CD4-positive, alpha-beta T cell (primary cell): ENCODE results near the gene STRN3. TPM values are rescaled to one million over a fixed set of nuclear protein-coding genes. Genes with fewer than 3 reads are reported as not detected.

ENCODE experiments used
- ATAC-seq: fragments of 200-7000 bp; cut with Tn5 transposase; one replicate; pipeline ENCODE4 v1.10.0; 2022; ENCODE audit warnings: mild to moderate bottlenecking; ENCODE audit not compliant: poor library complexity
- CTCF ChIA-PET: fragments of 350-600 bp; sonication (Branson Sonifier 250); formaldehyde crosslinking; loops from one replicate; lab custom pipeline; 2021; ENCODE audit warnings: antibody characterized with exemption, inconsistent platforms; lab: Charles Lee
- POLR2A ChIA-PET: fragments of 350-600 bp; sonication (Branson Sonifier 250); formaldehyde crosslinking; loops from one replicate; lab custom pipeline; 2021; ENCODE audit warnings: antibody characterized with exemption, inconsistent platforms; lab: Charles Lee
- DNase-seq, 14 experiments: peaks; one replicate each; pipeline ENCODE4 v3.0.0-alpha.2; 2013 to 2020; ENCODE audit warnings: mixed read lengths in 2 of 14
- H3K27ac ChIP-seq, 2 donors: one replicate each; pipeline versions ENCODE4 v1.5.1 to v1.7.0; 2013; ENCODE audit warnings: low read length in 2 of 2, low read depth in 1 of 2, mild to moderate bottlenecking in 1 of 2
- H3K27me3 ChIP-seq, 2 experiments: 1 replicate in 1 of 2; 2 replicates in 1 of 2; pipeline versions ENCODE4 v1.6.1 to v1.7.0; 2013; ENCODE audit warnings: low read length in 2 of 2, control low read depth in 1 of 2, mild to moderate bottlenecking in 1 of 2, moderate library complexity in 1 of 2; ENCODE audit not compliant: insufficient read depth in 2 of 2, control insufficient read depth in 1 of 2
- H3K36me3 ChIP-seq: one replicate; pipeline ENCODE4 v1.6.1; 2013; ENCODE audit warnings: low read length, control low read depth; ENCODE audit not compliant: insufficient read depth
- H3K4me1 ChIP-seq: one replicate; pipeline ENCODE4 v1.6.1; 2013; ENCODE audit warnings: low read length, control low read depth; ENCODE audit not compliant: insufficient read depth
- H3K4me3 ChIP-seq: one replicate; pipeline ENCODE4 v1.5.1; 2013; ENCODE audit warnings: mild to moderate bottlenecking, low read length, moderate library complexity
- H3K9me3 ChIP-seq, 2 experiments: 1 replicate in 1 of 2; 2 replicates in 1 of 2; pipeline versions ENCODE4 v1.6.1 to v1.7.0; 2013; ENCODE audit warnings: low read length in 2 of 2, mild to moderate bottlenecking in 2 of 2, control low read depth in 1 of 2, moderate library complexity in 1 of 2; ENCODE audit not compliant: control insufficient read depth in 1 of 2, insufficient read depth in 1 of 2
- H3K27ac Mint-ChIP-seq: one replicate; pipeline ENCODE4 v1.8.0; 2020; ENCODE audit warnings: mixed read lengths
- H3K27me3 Mint-ChIP-seq: one replicate; pipeline ENCODE4 v1.8.0; 2021; ENCODE audit warnings: mixed read lengths
- H3K36me3 Mint-ChIP-seq: one replicate; pipeline ENCODE4 v1.8.0; 2021; ENCODE audit warnings: low read depth, mixed read lengths
- H3K4me1 Mint-ChIP-seq: one replicate; pipeline ENCODE4 v1.8.0; 2021; ENCODE audit warnings: low read depth, mixed read lengths
- H3K4me3 Mint-ChIP-seq: one replicate; pipeline ENCODE4 v1.8.0; 2020; ENCODE audit warnings: mild to moderate bottlenecking, mixed read lengths
- H3K9me3 Mint-ChIP-seq: one replicate; pipeline ENCODE4 v1.8.0; 2020; ENCODE audit warnings: mixed read lengths
- intact Hi-C, 2 experiments: fragments of 100-400 bp; cut with DNase I in 1 of 2; cut with micrococcal nuclease in 1 of 2; formaldehyde crosslinking; loops; one replicate each; pipeline versions ENCODE4 v1.15.1 to v1.9.0; 2023 to 2025; cut with DNase I, micrococcal nuclease
- total RNA-seq, 174 experiments: library from RNA in 2 of 174; stranded (reverse) in 2 of 174; gene quantifications; one replicate each; pipeline ENCODE4 v1.2.3 and lab custom pipeline; 2021 to 2026
- TF ChIP-seq, protein P1 (sequence below): fragments of 200-600 bp; IDR thresholded peaks from one replicate; pipeline ENCODE4 v1.8.0; 2022; ENCODE audit warnings: antibody characterized with exemption, mild to moderate bottlenecking

Gene STRN3
- total RNA-seq, 2 experiments from 2014 or later = 15.1 to 16.9 TPM

DNA sequence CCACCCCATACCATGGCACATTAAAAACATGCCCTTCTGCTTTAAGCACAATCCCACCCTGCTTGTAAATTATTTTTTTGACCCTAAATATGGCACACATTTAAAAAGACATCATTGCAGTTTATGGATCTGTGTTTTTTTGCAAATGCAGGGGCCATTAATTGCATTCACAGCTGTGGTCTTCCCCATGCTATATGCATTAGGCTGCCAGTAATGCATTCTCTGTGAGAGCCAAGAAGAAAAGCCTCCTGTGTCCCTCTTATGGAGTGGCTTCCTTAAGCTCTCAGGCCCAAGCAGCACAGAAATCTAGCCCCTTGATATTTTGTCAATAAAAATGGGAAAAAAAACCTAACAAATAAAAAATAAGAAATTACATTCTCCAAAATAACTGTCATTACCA, 172.2 kb downstream of the STRN3 start:
- H3K4me3 ChIP-seq = no peak overlapping the region
- no peaks in the 10 kb centered on the region for H3K36me3 ChIP-seq
- CTCF ChIA-PET = no interaction called here
- peaks cover 55% of the 10 kb centered on the region for H3K27me3 Mint-ChIP-seq
- no peak overlapping the region for H3K4me3 Mint-ChIP-seq
- no peak overlapping the region for H3K27ac ChIP-seq
- no peaks in the 10 kb centered on the region for H3K4me1 ChIP-seq
- no peaks in the 10 kb centered on the region for H3K9me3 Mint-ChIP-seq
- H3K36me3 Mint-ChIP-seq = no peaks in the 10 kb centered on the region
- DNase-seq = no peak
- TF ChIP-seq, protein P1, sequence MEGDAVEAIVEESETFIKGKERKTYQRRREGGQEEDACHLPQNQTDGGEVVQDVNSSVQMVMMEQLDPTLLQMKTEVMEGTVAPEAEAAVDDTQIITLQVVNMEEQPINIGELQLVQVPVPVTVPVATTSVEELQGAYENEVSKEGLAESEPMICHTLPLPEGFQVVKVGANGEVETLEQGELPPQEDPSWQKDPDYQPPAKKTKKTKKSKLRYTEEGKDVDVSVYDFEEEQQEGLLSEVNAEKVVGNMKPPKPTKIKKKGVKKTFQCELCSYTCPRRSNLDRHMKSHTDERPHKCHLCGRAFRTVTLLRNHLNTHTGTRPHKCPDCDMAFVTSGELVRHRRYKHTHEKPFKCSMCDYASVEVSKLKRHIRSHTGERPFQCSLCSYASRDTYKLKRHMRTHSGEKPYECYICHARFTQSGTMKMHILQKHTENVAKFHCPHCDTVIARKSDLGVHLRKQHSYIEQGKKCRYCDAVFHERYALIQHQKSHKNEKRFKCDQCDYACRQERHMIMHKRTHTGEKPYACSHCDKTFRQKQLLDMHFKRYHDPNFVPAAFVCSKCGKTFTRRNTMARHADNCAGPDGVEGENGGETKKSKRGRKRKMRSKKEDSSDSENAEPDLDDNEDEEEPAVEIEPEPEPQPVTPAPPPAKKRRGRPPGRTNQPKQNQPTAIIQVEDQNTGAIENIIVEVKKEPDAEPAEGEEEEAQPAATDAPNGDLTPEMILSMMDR = no peak
- POLR2A ChIA-PET = no interaction called here
- peaks cover 0 to 5% of the 10 kb centered on the region in 2 experiments for H3K27me3 ChIP-seq
- ATAC-seq = no peak
- intact Hi-C loops = no loop called here
- H3K4me1 Mint-ChIP-seq = no peaks in the 10 kb centered on the region
- no peaks in the 10 kb centered on the region for H3K9me3 ChIP-seq
- H3K27ac Mint-ChIP-seq = no peak overlapping the region

DNA sequence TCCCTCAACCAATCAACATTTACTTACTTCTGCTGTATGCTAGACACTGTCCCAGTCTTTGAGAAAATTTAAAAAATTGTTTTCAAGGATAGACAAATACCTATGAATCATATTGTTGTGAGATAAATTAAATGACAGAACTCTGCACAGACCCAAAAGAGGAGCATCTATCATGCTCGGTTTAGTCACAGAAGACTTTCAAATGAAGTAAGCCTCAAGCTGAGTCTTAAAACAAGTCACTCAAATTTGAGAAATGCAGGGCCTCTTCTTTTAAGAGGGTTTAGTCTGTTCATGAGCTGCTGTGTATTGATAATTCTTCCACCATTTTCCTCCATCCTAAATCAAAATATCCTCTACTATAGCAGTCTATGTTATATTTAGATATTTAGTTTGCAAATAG, 176.2 kb downstream of the STRN3 start:
- ATAC-seq (no peak), DNase-seq (no peak)
- Histone ChIP-seq H3K36me3 (no peaks in the 10 kb centered on the region), H3K9me3 (no peaks in the 10 kb centered on the region), H3K27ac (no peak overlapping the region), H3K4me3 (no peak overlapping the region), H3K27me3 (peaks cover 0 to 9% of the 10 kb centered on the region in 2 experiments), H3K4me1 (no peaks in the 10 kb centered on the region)
- intact Hi-C loops = no loop called here
- no peaks in the 10 kb centered on the region for H3K9me3 Mint-ChIP-seq
- no peaks in the 10 kb centered on the region for H3K36me3 Mint-ChIP-seq
- no peak overlapping the region for H3K27ac Mint-ChIP-seq
- no peaks in the 10 kb centered on the region for H3K4me1 Mint-ChIP-seq
- POLR2A ChIA-PET = no interaction called here
- CTCF ChIA-PET = no interaction called here
- peaks cover 54% of the 10 kb centered on the region for H3K27me3 Mint-ChIP-seq
- TF ChIP-seq, protein P1 = no peak
- no peak overlapping the region for H3K4me3 Mint-ChIP-seq

DNA sequence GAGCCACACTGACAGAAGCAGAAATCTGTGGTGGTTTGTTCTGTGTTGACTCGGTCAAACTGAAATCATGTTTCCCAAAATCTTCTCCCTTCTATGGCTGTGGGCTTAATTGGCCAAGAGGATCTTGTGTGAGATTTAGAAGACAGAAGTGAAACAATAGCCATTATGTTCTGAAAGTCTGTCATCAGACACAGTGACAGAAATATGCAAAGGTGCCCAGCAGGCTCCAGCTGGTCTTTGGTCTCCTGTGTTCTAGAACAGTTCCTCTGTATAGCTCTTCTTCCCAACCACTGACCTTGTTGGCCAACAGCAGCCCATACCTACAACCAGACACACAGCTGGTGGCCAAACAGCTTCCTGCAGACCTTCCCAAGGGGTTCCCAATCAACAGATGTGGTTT, 176.8 kb downstream of the STRN3 start:
- DNase-seq (peak in 1 of 14 experiments; percentile 2), ATAC-seq (no peak)
- H3K9me3 ChIP-seq = no peaks in the 10 kb centered on the region
- Mint-ChIP-seq H3K4me3 (no peak overlapping the region), H3K27me3 (peaks cover 53% of the 10 kb centered on the region), H3K9me3 (no peaks in the 10 kb centered on the region), H3K4me1 (no peaks in the 10 kb centered on the region), H3K36me3 (no peaks in the 10 kb centered on the region), H3K27ac (no peak overlapping the region)
- TF ChIP-seq, protein P1 = no peak
- CTCF ChIA-PET = no interaction called here
- no peak overlapping the region for H3K27ac ChIP-seq
- POLR2A ChIA-PET = no interaction called here
- H3K4me3 ChIP-seq = no peak overlapping the region
- H3K4me1 ChIP-seq = no peaks in the 10 kb centered on the region
- peaks cover 0 to 9% of the 10 kb centered on the region in 2 experiments for H3K27me3 ChIP-seq
- intact Hi-C loops = no loop called here
- H3K36me3 ChIP-seq = no peaks in the 10 kb centered on the region
